Endothelial cell of umbilical vein (primary cell): ENCODE measurements around the gene FAM43A.

Experiments
- CTCF ChIP-seq, 2 donors: IDR thresholded peaks; 1 replicate in 1 of 2; 2 replicates in 1 of 2; pipeline ENCODE4 v1.5.1; 2011; ENCODE audit warnings: low read length in 2 of 2, mild to moderate bottlenecking in 2 of 2, moderate library complexity in 2 of 2, control low read depth in 1 of 2, inconsistent platforms in 1 of 2, low read depth in 1 of 2; ENCODE audit not compliant: insufficient read depth in 1 of 2; ENCODE audit errors: extremely low read depth in 1 of 2
- EZH2 ChIP-seq: IDR thresholded peaks from 2 replicates; pipeline ENCODE4 v1.6.1; 2012; ENCODE audit warnings: borderline replicate concordance, low read depth, mild to moderate bottlenecking, moderate library complexity, low read length, inconsistent platforms; ENCODE audit not compliant: severe bottlenecking
- GATA2 ChIP-seq: IDR thresholded peaks from 2 replicates; pipeline ENCODE4 v1.7.0; 2011; ENCODE audit warnings: low read depth, mild to moderate bottlenecking, moderate library complexity, mixed read lengths, low read length; ENCODE audit not compliant: insufficient read length, insufficient read depth
- MAX ChIP-seq: IDR thresholded peaks from 2 replicates; pipeline ENCODE4 v1.6.1; 2011; ENCODE audit not compliant: insufficient read depth, insufficient read length
- POLR2A ChIP-seq: IDR thresholded peaks from 2 replicates; pipeline ENCODE4 v1.6.1; 2012; ENCODE audit warnings: low read depth, mild to moderate bottlenecking, control low read depth, low read length
- POLR2AphosphoS5 ChIP-seq: IDR thresholded peaks from 2 replicates; pipeline ENCODE4 v1.6.1; 2012; ENCODE audit warnings: low read depth, mild to moderate bottlenecking, control low read depth, low read length, moderate library complexity; ENCODE audit not compliant: insufficient read depth

GRCh38 chr3:194732617-194733016 lies 46.9 kb downstream of the FAM43A start:
- no peak for TF ChIP-seq POLR2AphosphoS5
- no peak for TF ChIP-seq CTCF (IDR thresholded peaks at IDR 0.05; ENCODE audit: extremely low read depth in 1 of 2, insufficient read depth in 1 of 2, low read depth in 1 of 2, low read length in 2 of 2)
- TF ChIP-seq EZH2 = no peak
- no peak for TF ChIP-seq GATA2
- TF ChIP-seq POLR2A = no peak
- TF ChIP-seq MAX = no peak
